HG02970 (cell line): ENCODE results near the gene GAREM2.

ENCODE experiments used
- ATAC-seq: cut with Tn5 transposase; IDR thresholded peaks from one replicate; pipeline ENCODE4 v1.9.1; 2021; ENCODE audit warnings: mild to moderate bottlenecking, moderate library complexity, moderate number of reproducible peaks; ENCODE audit not compliant: unreplicated experiment, low FRiP score

Gene GAREM2

DNA sequence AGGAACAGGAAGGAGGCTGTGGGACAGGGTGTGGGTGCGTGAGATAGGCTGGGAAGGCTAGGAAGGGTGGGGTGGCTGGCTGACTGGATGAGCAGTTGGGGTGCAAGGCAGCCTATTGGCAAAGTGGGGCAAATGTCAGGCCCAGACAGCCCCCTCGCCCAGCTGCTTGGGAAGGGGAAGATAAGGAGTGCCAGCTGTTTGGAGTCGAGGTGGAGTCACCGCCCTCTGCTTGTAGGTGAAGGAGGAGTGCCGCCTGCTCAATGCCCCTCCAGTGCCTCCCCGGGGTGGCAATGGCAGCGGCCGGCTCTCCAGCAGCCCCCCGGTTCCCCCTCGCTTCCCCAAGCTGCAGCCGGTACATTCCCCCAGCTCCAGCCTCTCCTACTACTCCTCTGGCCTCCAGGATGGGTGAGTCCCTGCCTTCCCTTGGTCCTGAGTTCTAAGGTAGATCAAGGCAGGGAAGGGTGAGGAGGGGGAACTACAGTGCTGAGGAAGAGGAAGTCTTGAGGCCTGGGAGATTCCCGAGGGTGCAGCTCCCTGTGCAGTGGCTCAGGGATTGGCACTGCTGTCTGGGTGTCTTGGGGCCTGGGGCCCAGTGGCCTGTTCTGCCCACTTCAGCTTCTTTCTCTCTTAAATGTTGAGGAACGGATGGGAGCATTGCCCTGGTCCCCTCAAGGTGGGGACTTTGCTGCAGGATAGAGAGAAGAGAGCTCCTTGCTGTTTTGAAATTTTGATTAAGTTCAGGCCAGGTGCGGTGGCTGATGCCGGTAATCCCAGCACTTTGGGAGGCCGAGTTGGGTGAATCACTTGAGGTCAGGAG lies 13.3 kb downstream of the GAREM2 start:
- no peak for ATAC-seq

GRCh38 chr2:26187114-26187513 lies 14.2 kb downstream of the GAREM2 start:
- ATAC-seq: no peak

DNA sequence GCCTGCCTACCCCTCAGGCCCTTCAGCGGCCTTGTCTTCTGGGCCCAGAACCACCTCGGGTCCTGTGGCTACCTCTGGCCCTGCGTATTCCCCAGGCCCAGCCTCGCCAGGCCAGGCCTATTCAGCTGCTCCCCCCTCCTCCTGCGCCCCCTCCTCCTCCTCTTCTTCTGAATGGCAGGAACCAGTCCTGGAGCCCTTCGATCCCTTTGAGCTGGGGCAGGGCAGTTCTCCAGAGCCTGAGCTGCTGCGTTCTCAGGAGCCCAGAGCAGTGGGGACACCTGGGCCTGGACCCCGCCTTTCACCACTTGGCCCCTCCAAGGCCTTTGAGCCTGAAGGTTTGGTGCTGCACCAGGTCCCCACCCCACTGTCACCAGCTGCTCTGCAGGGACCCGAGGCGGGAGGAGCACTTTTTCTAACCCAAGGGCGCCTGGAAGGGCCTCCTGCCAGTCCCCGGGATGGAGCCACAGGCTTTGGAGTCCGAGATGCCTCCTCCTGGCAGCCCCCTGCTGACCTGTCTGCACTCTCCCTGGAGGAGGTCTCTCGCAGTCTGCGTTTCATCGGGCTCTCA lies 14.7 kb downstream of the GAREM2 start:
- ATAC-seq: no peak

GRCh38 chr2:26189123-26189522 lies 16.2 kb downstream of the GAREM2 start:
- no peak for ATAC-seq

DNA sequence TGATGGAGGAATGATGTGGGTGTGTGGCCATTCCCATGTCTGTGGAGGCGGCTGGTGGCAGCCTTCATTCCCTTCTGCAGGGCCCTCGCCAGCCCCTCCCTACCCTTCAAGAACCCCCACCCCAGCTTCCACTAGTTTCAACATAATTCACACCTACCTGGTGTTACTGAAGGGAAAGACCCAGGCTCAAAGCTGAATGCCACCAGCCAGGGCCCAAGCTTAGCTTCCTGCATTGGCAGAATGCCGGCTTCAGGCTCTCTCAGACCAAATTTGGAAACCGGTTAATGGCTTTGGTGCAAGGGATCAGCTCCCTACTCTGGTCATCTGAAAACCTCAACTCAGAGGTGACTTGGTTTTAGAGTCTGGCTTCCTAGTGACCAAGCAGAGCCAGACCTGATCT lies 16.9 kb downstream of the GAREM2 start:
- no peak for ATAC-seq

GRCh38 chr2:26190369-26190768 lies 17.5 kb downstream of the GAREM2 start:
- ATAC-seq: no peak

- ATAC-seq: no peak
Observed at GRCh38 chr2:26191316-26192159, 18.6 kb downstream of the GAREM2 start.

- ATAC-seq: no peak
Observed at GRCh38 chr2:26193578-26194231, 20.8 kb downstream of the GAREM2 start.

DNA sequence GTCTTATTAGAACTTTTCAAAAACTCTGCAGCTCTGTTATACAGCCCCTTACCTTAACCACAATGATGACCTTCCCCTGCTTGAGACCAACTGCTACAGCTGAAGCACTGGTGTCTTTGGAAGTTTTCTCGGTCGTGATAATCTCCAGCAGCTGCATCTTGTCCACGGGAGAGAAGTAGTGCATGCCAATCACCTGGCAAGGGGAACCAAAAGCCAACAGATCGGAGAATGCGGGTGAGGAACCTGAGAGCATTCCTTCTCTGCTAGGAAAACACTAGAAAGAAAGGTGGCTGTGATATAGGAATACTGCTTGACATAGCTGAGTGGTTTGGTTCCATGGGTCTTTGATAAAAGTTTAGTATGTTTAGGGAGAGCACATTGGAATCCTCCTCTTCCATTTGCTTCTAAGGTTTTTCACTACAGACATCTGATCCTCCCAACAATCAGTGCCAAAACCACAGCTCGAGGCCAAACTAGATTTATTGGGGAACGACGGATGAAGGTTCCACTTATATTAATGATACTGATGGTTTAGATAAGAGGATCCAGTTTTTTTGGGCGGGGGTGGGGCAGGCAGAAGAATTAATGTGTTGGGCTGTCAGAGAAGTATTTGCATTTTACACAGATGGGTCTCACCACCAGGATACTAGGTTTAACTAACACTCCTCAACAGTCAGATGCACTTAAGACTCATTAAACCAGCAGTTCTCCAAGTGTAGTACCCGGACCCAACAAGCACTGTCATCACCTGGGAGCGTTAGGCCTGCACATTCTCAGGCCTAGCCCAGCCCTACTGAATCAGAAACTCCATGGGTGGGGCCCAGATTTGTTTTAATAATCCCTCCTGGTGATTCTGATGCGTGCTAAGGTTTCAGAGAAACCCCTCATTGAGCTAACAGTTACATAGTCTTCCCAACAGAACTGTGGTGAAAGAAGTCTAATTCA lies 22.4 kb downstream of the GAREM2 start:
- no peak for ATAC-seq

DNA sequence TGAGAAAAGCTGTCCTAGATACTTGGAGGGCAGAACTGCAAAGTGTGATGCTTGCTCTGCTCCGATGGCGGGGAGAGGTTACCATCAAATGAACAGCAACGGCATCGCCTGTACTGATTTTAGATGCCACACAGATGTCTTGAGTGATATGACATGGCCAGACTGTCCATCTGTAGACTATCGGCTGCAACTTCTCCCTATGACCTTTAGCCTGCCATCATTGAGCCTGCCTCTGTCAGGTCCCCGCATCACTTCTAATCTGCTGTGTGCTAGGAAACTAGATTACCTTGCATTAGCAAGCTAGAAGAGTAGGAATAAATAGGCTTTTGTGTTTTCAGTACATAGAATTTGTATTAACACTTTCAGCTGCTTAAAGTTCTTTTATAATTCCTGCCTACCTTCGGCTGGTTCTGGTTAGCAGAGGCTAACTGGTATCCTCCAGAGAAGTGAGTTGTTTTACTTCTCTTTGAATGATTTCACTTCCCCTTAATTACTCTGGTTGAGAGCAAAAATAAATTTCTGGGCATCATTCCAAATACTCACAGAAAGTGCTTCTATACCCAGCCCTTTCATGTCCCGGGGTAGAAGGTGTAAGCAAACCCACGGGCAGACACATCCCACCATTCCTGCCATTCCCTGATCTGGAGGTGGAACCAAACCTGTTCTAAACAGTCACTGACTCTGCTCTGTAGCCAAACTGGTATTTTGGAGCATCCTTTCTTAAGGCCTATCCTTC lies 24.0 kb downstream of the GAREM2 start:
- no peak for ATAC-seq

- no peak for ATAC-seq
Observed at GRCh38 chr2:26197516-26197915, 24.6 kb downstream of the GAREM2 start.

DNA sequence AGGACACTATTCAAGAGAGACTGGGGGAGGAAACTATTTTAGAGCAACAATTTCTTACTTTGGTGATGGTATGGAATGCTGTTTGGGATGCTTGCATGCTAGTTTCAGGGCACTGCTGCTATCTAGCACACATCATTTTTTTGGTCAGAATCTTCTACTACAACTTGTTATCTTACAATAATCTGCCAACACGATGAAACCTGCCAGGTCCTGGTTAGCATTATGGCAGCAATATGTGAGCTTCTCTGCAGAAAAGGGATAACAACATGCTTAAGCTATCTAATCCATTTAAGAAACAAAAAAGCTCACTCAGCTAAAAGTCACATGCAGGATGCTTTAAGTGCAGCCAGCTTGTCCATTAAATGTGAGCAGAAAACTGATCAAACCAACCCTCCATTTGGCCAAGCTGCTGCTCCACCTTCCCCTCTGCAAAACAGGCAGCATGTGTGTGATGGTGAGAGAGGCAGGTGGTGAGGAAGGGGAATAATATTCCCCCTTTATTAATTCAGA lies 30.1 kb downstream of the GAREM2 start:
- ATAC-seq: no peak

- no peak for ATAC-seq
Observed at GRCh38 chr2:26203906-26204305, 31.0 kb downstream of the GAREM2 start.

DNA sequence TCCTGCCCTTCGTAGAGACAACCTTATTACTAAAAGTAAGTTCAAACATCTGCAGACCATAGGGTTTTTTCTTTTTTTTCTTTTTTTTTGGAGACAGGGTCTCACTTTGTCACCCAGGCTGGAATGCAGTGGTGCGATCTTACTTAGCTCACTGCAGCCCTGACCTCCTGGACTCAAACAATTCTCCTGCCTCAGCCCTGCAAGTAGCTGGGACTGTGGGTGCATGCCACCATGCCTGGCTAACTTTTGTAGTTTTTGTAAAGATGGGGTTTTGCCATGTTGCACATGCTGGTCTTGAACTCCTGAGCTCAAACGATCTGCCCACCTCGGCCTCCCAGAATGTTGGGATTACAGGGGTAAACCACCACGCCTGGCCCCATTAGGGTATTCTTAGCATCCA lies 39.1 kb downstream of the GAREM2 start:
- no peak for ATAC-seq

DNA sequence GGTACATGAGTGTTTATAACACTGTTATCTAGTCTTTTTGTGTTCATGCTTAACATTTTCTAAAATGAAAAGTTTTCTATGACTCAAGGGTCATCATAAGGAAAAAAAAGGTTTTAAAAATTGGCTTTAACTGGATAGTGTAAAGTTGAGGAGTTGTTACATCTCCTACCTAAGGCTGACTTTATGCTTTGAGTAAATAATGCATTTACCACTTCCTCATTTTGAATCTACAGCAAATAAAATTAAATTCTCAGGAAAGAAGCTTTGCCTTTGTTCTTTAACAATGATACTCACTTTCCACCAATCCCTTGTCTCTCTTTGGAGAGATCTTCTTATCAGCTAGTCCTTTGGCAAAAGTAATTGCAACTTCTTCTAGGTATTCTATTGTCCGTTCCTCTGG lies 41.9 kb downstream of the GAREM2 start:
- ATAC-seq: no peak

DNA sequence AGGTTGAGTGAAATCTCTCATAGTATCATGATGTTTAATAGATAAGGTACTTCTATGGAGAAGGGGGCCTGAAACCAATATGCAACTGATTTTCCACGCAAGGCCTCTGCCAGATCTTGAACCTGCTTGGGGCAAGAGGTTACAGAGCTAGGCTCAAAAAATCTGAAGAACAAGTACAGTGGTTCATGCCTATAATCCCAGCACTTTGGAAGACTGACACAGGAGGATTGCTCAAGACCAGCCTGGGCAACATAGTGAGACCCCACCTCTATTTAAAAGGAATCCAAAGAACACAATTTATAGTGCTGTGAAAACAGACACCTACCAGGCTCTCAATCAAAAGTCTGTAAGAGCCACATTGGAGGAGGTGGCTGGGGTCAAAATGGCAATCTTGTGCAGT lies 42.9 kb downstream of the GAREM2 start:
- no peak for ATAC-seq

DNA sequence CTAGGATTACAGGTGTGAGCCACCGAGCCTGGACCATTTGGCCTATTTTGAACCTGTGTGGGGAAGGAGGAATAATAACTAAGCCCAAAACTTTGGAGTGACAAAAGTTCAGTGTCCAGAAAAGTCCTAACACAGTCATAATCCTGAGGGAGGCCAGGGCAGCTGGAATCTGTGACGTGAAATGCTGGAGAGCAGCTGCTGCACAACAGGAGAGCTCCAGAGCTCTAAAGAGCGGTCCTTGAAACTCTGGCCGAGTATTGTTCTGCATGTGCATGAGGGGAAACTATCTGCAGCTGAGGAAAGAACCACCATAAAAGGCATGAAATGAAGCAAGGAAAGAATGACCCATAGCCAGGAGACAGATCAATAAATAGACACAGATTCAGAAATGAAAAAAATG lies 43.7 kb downstream of the GAREM2 start:
- ATAC-seq: no peak

GRCh38 chr2:26217720-26218119 lies 44.8 kb downstream of the GAREM2 start:
- no peak for ATAC-seq

DNA sequence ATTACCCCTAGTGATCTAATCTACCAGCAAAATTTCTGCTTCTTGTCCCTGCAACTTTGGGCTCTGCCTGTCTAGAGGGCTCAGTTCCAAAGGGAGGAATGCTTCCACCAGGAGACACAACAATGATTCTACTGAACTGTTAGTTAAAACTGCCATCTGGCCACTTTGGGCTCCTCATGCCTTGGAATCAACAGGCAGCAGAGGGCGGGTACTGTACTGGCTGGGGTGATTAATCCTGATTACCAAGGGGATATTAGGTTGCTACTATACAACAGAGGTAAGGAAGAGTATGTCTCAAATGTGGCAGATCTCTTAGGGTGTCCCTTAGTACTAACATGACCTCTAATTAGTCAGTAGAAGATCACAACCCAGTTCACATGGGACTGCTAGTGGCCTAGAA lies 50.1 kb downstream of the GAREM2 start:
- no peak for ATAC-seq
